Measurements from ENCODE around the gene ALPL.
A peak's percentile ranks its signal among the peaks of the same experiment; 100 is the strongest.

ALPL gene

GRCh38 chr1:21532496-21532895, 23.3 kb downstream of the ALPL start:
- DNase-seq: no peak

DNA sequence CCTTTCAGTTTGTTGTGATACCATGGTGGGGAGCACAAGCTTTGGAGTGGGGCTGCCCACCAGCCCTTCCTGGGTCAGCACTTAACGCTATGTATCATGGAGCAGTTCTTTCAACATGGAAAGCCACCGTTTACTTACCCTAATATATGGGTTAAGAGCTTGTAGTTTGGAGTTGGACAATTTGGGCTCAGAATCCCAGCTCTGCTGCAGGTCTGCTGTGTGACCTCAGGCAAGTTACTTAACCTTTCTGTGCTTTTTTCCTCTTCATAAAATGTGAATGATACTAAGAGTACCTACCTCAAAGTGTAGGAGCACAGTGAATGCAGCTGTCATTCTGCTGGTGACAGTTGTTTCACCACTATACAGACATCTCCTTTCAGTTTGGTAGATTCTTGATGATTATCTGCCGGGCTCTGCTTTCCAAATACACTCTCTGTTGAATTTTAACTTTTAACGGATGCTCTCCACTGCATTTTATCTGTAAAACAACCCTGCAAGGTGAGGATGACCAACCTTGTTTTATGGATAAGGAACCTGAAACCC, 23.8 kb downstream of the ALPL start:
- no peak for DNase-seq

- DNase-seq: no peak
These were observed 24.9 kb downstream of the ALPL start for GRCh38 chr1:21534146-21534545.

DNA sequence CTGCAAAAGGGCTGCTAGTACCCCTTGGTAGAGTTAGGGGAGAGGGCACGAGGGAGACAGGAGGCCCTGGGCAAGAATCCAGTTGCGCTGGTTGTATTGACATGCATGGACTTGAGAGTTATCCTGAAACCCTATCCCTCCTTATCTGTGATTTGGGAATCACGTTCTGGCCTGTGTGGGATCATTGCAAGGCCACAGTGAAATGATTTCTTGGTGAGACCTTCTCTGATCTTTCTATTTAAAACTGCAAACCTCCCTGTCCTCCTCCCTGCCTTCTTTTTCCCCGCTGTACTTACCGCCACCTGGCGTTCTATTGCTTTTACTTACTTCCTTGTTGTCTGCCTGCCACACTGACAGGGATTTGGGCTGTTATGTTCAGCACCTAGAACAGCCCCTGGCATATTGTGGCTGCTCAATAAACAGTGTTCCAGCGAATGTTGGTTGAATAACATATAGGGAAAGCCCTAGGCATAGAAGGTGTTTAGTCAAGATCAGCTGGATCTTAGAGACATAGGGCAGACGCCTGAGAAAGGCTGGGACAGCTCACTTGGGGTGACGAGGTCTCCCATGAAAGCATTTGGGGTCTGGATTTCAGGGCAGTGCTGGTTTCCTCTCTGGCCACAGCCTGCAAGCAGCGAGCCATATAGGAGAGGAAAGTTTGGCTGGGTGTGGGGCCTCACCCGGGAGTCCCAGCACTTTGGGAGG, 25.6 kb downstream of the ALPL start:
- DNase-seq: peak; percentile 70

DNA sequence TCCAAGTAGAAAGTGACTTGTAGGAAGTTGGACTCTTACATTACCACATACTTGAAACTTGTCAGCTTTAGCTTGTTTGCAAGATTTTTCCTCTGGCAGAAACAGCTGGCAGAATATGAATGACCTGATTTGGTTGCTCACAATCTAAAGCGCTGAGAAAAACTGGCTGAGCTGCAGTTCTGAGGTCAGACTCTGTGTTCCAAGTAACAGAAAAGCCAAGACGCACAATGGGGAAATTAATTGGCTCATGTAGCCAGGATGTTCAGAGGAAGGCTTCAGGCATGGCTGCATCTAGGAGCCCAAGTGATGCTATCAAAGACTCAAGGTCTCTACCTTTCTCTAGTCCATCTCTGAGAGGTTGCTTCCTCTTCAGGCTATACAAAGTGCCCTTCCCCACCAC, 27.0 kb downstream of the ALPL start:
- no peak for DNase-seq

- no peak for DNase-seq
These were observed 28.3 kb downstream of the ALPL start for GRCh38 chr1:21537511-21537931.

DNA sequence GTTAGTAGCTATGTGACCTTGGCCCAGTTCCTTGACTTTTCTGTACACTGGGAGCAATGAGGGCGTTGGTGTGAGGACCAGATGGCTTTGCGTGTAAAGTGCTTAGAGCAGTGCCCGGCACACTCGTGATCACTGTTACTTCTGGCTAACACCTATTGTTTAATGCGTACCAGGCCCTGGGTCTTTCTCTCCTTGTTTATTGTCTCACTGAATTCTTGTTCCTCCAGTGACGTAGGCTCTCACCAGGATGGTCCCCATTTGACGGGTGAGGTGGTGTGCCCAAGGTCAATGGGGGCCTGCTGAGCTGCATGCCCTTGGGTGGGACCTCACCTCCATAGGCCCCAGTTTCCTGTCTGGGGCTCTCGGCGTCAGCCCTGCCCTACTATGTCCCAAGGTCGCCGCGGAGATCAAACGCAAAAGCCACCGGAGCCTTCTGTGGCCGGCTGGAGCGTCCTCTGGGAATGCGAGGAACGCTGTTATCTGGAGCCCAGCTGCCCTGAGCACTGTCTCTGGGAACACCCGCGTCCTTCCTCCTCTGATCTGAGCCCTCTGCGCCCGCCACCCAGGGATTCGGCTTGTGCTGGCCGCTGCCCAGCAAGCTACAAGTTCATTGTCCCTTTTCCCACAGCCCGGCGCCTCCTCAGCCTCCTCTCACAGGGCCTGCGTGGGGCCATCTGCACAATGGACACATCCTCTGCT, 28.9 kb downstream of the ALPL start:
- DNase-seq: no peak

GRCh38 chr1:21539933-21540332, 30.7 kb downstream of the ALPL start:
- no peak for DNase-seq

GRCh38 chr1:21541329-21541728, 32.1 kb downstream of the ALPL start:
- DNase-seq: no peak

DNA sequence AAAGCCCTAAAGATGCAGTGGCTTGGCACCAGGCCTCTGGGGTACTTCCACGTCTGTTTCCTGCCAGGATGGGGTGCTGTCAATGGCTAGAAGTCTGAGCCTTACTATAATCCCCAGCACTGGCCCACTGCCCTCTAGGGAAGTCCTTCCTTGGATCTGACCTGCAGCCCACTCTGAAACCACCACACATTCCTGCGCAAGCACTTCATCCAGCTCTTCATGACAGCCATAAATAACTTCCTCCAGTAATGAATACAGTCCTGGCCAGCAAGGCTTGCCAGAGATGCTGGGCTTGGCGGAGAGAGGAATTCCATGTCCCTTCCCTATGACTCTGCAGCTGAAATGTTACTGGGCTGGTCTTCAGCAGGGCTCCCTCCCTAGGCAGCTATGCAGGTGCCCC, 32.6 kb downstream of the ALPL start:
- no peak for DNase-seq

DNA sequence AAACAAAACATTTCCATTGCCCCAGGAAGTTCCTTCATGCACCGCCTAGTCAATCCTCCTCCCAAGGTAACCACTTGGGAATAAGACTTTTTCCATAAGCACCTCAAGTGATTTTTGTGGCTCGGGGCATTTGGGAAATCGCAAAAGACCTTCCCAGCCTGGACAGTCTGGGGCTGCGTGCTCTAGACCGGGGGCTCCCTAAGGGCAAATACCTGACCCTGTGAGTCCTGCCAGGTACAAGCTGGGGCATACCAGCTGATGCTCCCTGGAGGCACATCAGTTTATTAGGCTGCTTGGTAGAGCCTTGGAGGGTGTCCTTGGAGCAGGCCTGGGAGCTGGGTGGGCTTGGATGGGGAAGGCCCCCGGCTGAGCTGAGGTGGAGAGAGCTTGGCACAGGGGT, 34.4 kb downstream of the ALPL start:
- DNase-seq: no peak

DNA sequence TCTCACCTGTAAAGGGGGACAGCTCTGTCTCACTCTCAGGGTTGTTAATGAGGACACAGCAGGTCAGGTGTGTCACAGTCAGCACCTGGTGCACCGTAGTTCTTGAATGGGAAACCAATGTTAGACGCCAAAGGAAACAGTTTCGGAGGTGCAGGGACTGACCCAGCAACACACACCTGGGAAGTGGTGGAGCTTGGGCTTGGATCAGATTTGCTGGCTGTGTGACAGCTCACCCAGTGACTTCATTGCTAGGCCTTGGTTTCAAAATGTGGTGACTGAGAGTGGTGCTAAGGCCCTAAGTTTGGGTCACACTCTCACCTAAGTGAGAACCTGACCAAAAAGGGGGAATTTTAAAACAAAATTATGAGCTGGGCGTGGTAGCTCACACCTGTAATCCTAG, 34.9 kb downstream of the ALPL start:
- DNase-seq: no peak

GRCh38 chr1:21546122-21546825, 37.1 kb downstream of the ALPL start:
- DNase-seq: no peak

GRCh38 chr1:21547876-21548275, 38.7 kb downstream of the ALPL start:
- no peak for DNase-seq

- DNase-seq: no peak
These were observed 40.9 kb downstream of the ALPL start for GRCh38 chr1:21550097-21550496.

DNA sequence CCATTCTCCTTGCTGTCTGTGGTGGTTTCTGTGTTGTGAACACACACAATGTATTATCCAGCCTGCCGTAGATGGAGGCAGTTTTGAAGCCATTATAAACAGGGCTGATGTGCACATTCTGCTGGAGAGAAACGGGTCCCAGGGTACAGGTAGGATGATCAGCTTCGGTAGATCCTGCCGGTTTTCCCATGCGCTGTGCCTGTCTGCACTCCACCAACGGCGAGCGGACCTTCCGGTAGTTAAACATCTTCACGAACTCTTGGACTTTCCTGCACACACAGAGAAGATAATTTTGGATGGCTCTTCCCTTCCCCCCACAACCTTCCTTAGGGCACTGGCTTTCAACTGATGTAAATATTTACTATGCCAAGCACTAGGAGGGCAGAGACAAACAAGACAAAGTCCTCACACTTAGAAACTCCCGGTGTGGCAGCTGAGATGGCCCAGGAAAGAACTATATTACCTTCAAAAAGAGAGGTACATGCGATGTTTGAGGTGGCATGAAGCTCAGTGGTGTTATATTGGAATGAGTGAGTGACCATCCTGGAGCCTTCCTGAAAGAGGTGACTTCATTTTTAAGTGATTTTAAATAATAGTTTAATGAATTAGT, 41.7 kb downstream of the ALPL start:
- DNase-seq: no peak

DNA sequence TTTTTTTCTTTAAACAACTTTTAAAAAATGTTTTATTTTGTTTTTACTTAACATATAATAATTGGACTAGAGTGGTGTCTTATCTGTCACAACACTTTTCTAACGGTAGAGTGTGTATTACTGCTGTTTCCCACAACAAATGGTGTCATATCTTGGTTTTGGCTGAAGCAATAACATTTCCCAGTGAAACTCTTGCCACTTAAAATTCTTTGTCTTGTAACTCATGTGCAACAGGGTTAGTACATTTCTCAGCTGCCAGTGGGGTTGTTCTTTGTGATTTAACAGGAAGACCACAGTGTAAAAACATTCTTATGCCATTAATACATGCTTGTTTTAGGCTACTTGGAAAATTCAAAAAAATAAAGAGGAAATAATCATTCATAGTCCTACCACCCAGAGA, 43.5 kb downstream of the ALPL start:
- DNase-seq: no peak

DNA sequence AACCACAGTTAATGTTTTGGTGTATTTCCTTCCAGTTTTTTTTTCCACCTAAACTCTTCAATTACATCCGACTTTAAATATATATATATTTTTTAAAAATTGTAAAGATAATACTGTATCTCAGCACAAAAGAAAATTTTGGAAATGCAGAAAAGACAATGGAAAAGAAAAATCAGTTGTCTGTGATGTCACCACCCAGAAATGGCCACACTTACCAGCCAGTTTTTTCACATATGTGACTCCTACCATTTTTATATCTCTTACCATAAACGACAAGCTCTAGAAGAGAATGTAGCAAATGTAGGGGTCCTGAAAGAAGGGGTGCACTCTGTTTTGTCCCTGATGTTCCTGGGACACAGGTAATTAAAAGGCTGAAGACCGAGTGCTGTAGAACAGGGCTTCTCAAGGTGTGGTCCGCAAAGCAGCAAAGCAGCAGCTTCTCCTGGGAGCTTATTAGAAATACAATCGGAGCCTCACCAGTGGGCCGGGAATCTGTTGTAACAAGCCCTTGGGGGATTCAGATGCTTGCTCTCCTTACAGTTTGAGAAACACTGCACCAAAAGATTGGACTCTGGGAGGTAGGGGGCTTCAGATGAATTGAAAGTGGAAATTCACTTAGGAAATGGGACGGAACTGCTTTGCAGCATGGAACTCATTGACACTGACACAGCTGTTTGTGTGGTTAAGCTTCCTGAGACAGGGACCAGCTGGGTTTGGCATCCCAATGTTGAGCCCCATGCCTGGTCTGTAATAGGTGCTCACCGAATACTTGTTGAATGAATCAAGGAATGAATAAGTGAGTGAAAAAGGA, 44.1 kb downstream of the ALPL start:
- no peak for DNase-seq

- no peak for DNase-seq
These were observed 50.8 kb downstream of the ALPL start for GRCh38 chr1:21559788-21560567.

DNA sequence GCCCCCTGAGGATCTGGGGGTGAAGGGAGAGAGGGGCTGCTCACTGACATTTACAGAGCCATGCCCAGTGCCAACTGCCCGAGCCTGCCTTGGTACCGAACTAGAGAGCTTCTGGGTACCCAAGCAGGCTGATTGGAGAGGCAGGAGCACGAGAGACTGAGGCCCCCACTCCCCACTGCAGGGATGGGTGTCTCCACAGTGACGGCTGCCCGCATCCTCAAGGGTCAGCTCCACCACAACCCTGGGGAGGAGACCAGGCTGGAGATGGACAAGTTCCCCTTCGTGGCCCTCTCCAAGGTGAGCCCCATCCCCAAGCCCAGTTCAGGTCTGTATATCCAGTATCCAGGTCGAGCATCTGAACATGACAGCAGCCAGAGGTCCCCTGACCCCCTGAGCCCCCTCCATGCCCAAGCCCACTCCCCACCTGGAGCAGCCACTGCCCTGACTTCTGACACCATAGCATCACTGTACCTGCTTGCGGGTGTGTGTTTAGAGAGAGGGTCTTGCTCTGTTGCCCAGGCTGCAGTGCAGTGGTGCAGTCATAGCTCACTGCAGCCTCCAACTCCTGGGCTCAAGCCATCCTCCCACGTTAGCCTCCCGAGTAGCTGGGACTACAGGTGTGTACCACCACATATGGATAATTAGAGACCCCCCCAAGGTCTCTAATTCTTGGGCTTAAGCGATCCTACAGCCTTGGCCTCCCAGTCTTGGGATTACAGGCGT, 51.9 kb downstream of the ALPL start:
- no peak for DNase-seq

DNA sequence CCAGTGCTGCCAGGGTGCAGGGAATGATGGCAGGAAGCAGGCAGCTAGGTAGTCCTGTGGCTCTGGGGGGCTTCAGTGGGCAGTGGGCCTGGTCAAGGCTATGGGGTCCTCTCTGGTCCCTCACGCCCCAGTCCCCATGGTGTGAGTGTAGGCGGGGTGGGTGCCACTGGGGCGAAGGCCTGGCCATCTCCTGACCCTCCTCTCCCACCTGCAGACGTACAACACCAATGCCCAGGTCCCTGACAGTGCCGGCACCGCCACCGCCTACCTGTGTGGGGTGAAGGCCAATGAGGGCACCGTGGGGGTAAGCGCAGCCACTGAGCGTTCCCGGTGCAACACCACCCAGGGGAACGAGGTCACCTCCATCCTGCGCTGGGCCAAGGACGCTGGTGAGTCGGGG, 53.7 kb downstream of the ALPL start:
- no peak for DNase-seq
